Erythroblast (primary cell): ENCODE data around the gene PHYHIPL.

Experiments used
- GATA1 ChIP-seq: IDR thresholded peaks from 2 replicates; pipeline ENCODE4 v1.6.1; 2011; ENCODE audit warnings: low read depth, mild to moderate bottlenecking, control low read depth, low read length, moderate library complexity
- POLR2A ChIP-seq: IDR thresholded peaks from 2 replicates; pipeline ENCODE4 v1.6.1; 2011; ENCODE audit warnings: mild to moderate bottlenecking, low read length

- TF ChIP-seq POLR2A (no peak), GATA1 (no peak)
These were observed 95.6 kb downstream of the PHYHIPL start for GRCh38 chr10:59272061-59272460.
